K562 (cell line): ENCODE results near the gene SHANK1. TPM values are rescaled to one million over a fixed set of nuclear protein-coding genes. Genes with fewer than 3 reads are reported as not detected.

Experiments used
- ATF6 ChIP-seq: sonication (generic); formaldehyde crosslinking; IDR thresholded peaks from 2 replicates; pipeline ENCODE4 v1.4.0; 2020; ENCODE audit warnings: mild to moderate bottlenecking, missing genetic modification reagents
- E4F1 ChIP-seq: fragments of 250-450 bp; sonication (Bioruptor Pico); IDR thresholded peaks from 2 replicates; pipeline ENCODE4 v1.5.0; 2021; ENCODE audit warnings: mild to moderate bottlenecking, borderline replicate concordance
- FOXM1 ChIP-seq, 2 experiments: fragments of 450-650 bp in 1 of 2; sonication (generic) in 1 of 2; formaldehyde crosslinking in 1 of 2; IDR thresholded peaks; 2 replicates each; pipeline versions ENCODE4 v1.6.1 to v1.9.0; 2017 to 2022; ENCODE audit warnings: low read depth in 2 of 2, mild to moderate bottlenecking in 2 of 2, missing genetic modification reagents in 1 of 2, moderate library complexity in 1 of 2
- HCFC1 ChIP-seq: IDR thresholded peaks from 2 replicates; pipeline ENCODE4 v1.6.1; 2012; ENCODE audit warnings: low read depth, low read length, improper control_type of control experiment
- KLF16 ChIP-seq: IDR thresholded peaks from 2 replicates; pipeline ENCODE4 v1.6.1; 2016; ENCODE audit warnings: antibody characterized with exemption
- NFE2 ChIP-seq: IDR thresholded peaks from 2 replicates; pipeline ENCODE4 v1.6.1; 2014; ENCODE audit warnings: antibody characterized with exemption, low read depth
- NFYB ChIP-seq: IDR thresholded peaks from 2 replicates; pipeline ENCODE4 v1.6.1; 2011; ENCODE audit warnings: mild to moderate bottlenecking, moderate library complexity; ENCODE audit not compliant: insufficient read length; ENCODE audit errors: extremely low read depth
- PCBP1 ChIP-seq: fragments of 200-400 bp; formaldehyde crosslinking; IDR thresholded peaks from 2 replicates; pipeline ENCODE4 v1.6.1; 2018; ENCODE audit warnings: mild to moderate bottlenecking, low read depth, low read length; ENCODE audit not compliant: poor library complexity, severe bottlenecking
- ZBED1 ChIP-seq: IDR thresholded peaks from 2 replicates; pipeline ENCODE4 v1.6.1; 2014
- ZBTB9 ChIP-seq: fragments of 450-650 bp; formaldehyde crosslinking; IDR thresholded peaks from 2 replicates; pipeline ENCODE4 v1.4.0; 2020; ENCODE audit warnings: mild to moderate bottlenecking, moderate library complexity
- ZFX ChIP-seq: sonication (generic); formaldehyde crosslinking; IDR thresholded peaks from 2 replicates; pipeline ENCODE4 v1.8.0; 2022; ENCODE audit warnings: mild to moderate bottlenecking, missing genetic modification reagents, moderate library complexity
- ZNF239 ChIP-seq: fragments of 250-450 bp; sonication (Bioruptor Pico); IDR thresholded peaks from 2 replicates; pipeline ENCODE4 v1.4.0; 2020; ENCODE audit warnings: mild to moderate bottlenecking
- ZNF311 ChIP-seq: fragments of 250-450 bp; sonication (Bioruptor Pico); IDR thresholded peaks from 2 replicates; pipeline ENCODE4 v1.4.0; 2020; ENCODE audit warnings: mild to moderate bottlenecking, moderate library complexity
- ZNF551 ChIP-seq: fragments of 250-450 bp; sonication (Bioruptor Pico); IDR thresholded peaks from 2 replicates; pipeline ENCODE4 v1.5.0; 2021; ENCODE audit warnings: mild to moderate bottlenecking, moderate library complexity
- ZNF592 ChIP-seq: fragments of 450-650 bp; IDR thresholded peaks from 2 replicates; pipeline ENCODE4 v1.6.1; 2017; ENCODE audit warnings: antibody characterized with exemption, mild to moderate bottlenecking
- polyA plus RNA-seq, 8 experiments: library from polyadenylated mRNA; depleted of rRNA in 4 of 8; stranded (reverse) in 5 of 8; unstranded in 3 of 8; fragments of >200 nt; fragmentation: Nextera tagmentation in 2 of 8; fragmentation: Illumina TruSeq in 1 of 8; extraction: Ambion mirVana in 2 of 8; extraction: Trizol in 1 of 8; gene quantifications; 2 replicates each; pipeline versions ENCODE4 v1.2.1 to v1.2.3, GENCODE V29; 2011 to 2014; ENCODE audit warnings: inconsistent platforms in 1 of 8, missing spikeins in 1 of 8
- total RNA-seq, 7 experiments: library from RNA; depleted of rRNA in 6 of 7; stranded (reverse); fragments of >200 nt in 6 of 7; fragmentation: Illumina TruSeq in 2 of 7; extraction: Trizol in 2 of 7; gene quantifications; 2 replicates each; pipeline versions ENCODE4 v1.2.1 to v1.2.3, GENCODE V29; 2011 to 2021; ENCODE audit warnings: low replicate concordance in 1 of 7

The SHANK1 gene
- total and polyA plus RNA-seq, 9 of the 15 experiments (the other 6 are each of a cell fraction or from before 2014, with no cell fraction given): 0.33 to 1.3 (median 0.55) TPM; not detected in 2

- TF ChIP-seq ZNF592 (no peak), ZBED1 (peak; percentile 54; the same call in 1 of the 2 replicates), NFE2 (no peak), ZNF239 (CRISPR knock-in tag) (no peak), KLF16 (no peak), ATF6 (CRISPR knock-in tag) (peak; percentile 83; the same call in 1 of the 2 replicates), HCFC1 (peak; percentile 45; the same call in 1 of the 2 replicates), ZBTB9 (peak; percentile 86), ZNF551 (CRISPR knock-in tag) (no peak), FOXM1 (IDR thresholded peaks at IDR 0.05; ENCODE audit: low read depth) (no peak), FOXM1 (CRISPR knock-in tag; IDR thresholded peaks at IDR 0.05; ENCODE audit: low read depth) (no peak), ZNF311 (CRISPR knock-in tag) (no peak), PCBP1 (peak; percentile 82), E4F1 (CRISPR knock-in tag) (no peak), NFYB (no peak), ZFX (CRISPR knock-in tag) (peak; percentile 90)
Measured at GRCh38 chr19:50658441-50659317, 60.9 kb downstream of the SHANK1 start (continued).
